Brain (organoid and tissue), 1 donor: ENCODE results near the gene SPANXA1. TPM values are rescaled to one million over a fixed set of nuclear protein-coding genes. Genes with fewer than 3 reads are reported as not detected.

Experiments
- polyA plus RNA-seq: library from polyadenylated mRNA; stranded (reverse); fragments of 350-450 nt; fragmentation: Illumina TruSeq; extraction: RNeasy Lipid Tissue Mini Kit (QIAGEN cat#74804); gene quantifications from one replicate; pipeline ENCODE4 v1.2.3, GENCODE V29; 2015; ENCODE audit warnings: low read depth, low replicate concordance; ENCODE audit not compliant: insufficient read depth

Gene SPANXA1
- polyA plus RNA-seq, 1 donor from 2014 or later = not detected

Other genes starting within 250 kb of the SPANXA1 start
- not detected for gene SPANXA2, start 5.0 kb upstream of the SPANXA1 start, polyA plus RNA-seq
- not detected for gene SPANXD, start 114.0 kb upstream of the SPANXA1 start, polyA plus RNA-seq